ENCODE measurements around the gene PUM2. TPM values are rescaled to one million over a fixed set of nuclear protein-coding genes. Genes with fewer than 3 reads are reported as not detected.
A peak's percentile ranks its signal among the peaks of the same experiment; 100 is the strongest.

Gene PUM2
- total and polyA plus RNA-seq, 2 of the 13 experiments (the other 11 are each of a cell fraction or from before 2014, with no cell fraction given) = 69.6 to 69.8 TPM

DNA sequence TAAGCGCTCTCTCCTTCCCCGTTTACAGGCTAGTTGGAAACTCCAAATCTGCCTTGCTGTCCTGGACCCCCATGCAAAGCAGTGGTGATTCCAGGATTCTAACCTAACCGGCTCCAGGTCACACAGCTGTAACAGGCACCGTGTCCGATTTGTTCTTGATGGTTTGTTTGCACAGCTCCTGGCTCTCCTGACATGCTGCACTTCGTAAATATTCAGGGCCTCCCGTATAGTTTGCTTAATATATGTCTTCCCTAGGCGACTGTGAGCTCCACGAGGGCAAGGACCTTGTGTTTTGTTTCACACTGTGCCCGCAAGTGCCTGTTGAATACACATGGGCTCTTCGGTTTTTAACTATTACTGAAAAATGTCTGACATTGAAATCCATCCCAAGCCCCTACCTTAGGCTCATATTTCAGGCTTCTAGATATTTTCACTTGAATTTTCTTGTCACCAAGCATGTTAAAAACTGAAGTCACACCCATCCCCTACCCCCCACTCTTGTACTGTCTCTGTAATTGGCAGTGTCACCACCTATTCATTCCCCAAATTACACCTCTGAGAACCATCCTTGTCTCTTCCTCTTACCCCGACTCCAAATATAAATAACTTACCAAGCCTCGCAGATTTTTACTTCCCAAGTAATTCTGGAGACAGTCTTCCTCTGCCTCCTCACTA lies 1.0 kb upstream of the PUM2 start (continued):
- TF ChIP-seq PRDM15 (CRISPR knock-in tag; IDR thresholded peaks at IDR 0.05) (peak; percentile 69), ZBTB42 (CRISPR knock-in tag; IDR thresholded peaks at IDR 0.05) (no peak), ZNF652 (CRISPR knock-in tag; IDR thresholded peaks at IDR 0.05; ENCODE audit: borderline replicate concordance, low read depth) (no peak; the same call in 1 of the 2 replicates), MEF2D (CRISPR knock-in tag; IDR thresholded peaks at IDR 0.05) (0 out of 2 replicates have a peak, but pooled peaks have one; percentile 26), THAP9 (CRISPR knock-in tag; IDR thresholded peaks at IDR 0.05; ENCODE audit: borderline replicate concordance) (no peak), CREB1 (IDR thresholded peaks at IDR 0.05) (no peak), CREB1 (CRISPR knock-in tag; IDR thresholded peaks at IDR 0.05) (peak; percentile 15; the same call in 1 of the 2 replicates), FOXA3 (CRISPR knock-in tag; IDR thresholded peaks at IDR 0.05) (peak; percentile 62), ZNF33B (CRISPR knock-in tag; IDR thresholded peaks at IDR 0.05) (no peak), RORA (CRISPR knock-in tag; IDR thresholded peaks at IDR 0.05) (0 out of 2 replicates have a peak, but pooled peaks have one; percentile 78), ZKSCAN5 (CRISPR knock-in tag; IDR thresholded peaks at IDR 0.05) (0 out of 2 replicates have a peak, but pooled peaks have one; percentile 5), FOXO1 (CRISPR knock-in tag; IDR thresholded peaks at IDR 0.05) (peak; percentile 53; the same call in 1 of the 2 replicates), HNF4G (IDR thresholded peaks at IDR 0.05; ENCODE audit: borderline replicate concordance, low read depth, low read length) (peak; percentile 33; the same call in 1 of the 2 replicates), HNF4G (CRISPR knock-in tag; IDR thresholded peaks at IDR 0.05; ENCODE audit: borderline replicate concordance, low read depth) (no peak), ZNF878 (CRISPR knock-in tag; IDR thresholded peaks at IDR 0.05) (0 out of 2 replicates have a peak, but pooled peaks have one; percentile 11)
- TF ChIP-seq, protein P1, sequence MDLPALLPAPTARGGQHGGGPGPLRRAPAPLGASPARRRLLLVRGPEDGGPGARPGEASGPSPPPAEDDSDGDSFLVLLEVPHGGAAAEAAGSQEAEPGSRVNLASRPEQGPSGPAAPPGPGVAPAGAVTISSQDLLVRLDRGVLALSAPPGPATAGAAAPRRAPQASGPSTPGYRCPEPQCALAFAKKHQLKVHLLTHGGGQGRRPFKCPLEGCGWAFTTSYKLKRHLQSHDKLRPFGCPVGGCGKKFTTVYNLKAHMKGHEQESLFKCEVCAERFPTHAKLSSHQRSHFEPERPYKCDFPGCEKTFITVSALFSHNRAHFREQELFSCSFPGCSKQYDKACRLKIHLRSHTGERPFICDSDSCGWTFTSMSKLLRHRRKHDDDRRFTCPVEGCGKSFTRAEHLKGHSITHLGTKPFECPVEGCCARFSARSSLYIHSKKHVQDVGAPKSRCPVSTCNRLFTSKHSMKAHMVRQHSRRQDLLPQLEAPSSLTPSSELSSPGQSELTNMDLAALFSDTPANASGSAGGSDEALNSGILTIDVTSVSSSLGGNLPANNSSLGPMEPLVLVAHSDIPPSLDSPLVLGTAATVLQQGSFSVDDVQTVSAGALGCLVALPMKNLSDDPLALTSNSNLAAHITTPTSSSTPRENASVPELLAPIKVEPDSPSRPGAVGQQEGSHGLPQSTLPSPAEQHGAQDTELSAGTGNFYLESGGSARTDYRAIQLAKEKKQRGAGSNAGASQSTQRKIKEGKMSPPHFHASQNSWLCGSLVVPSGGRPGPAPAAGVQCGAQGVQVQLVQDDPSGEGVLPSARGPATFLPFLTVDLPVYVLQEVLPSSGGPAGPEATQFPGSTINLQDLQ (CRISPR knock-in tag; IDR thresholded peaks at IDR 0.05) = peak; percentile 78; the same call in 1 of the 2 replicates
- TF ChIP-seq, protein P2, sequence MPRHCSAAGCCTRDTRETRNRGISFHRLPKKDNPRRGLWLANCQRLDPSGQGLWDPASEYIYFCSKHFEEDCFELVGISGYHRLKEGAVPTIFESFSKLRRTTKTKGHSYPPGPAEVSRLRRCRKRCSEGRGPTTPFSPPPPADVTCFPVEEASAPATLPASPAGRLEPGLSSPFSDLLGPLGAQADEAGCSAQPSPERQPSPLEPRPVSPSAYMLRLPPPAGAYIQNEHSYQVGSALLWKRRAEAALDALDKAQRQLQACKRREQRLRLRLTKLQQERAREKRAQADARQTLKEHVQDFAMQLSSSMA (CRISPR knock-in tag; IDR thresholded peaks at IDR 0.05) = no peak
- TF ChIP-seq, protein P3, sequence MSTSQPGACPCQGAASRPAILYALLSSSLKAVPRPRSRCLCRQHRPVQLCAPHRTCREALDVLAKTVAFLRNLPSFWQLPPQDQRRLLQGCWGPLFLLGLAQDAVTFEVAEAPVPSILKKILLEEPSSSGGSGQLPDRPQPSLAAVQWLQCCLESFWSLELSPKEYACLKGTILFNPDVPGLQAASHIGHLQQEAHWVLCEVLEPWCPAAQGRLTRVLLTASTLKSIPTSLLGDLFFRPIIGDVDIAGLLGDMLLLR (CRISPR knock-in tag; IDR thresholded peaks at IDR 0.05) = peak; percentile 12; the same call in 1 of the 2 replicates
